Smooth muscle cell of the brain vasculature (primary cell): ENCODE results near the gene HOXC6.

ENCODE experiments used
- DNase-seq: peaks from one replicate; pipeline ENCODE4 v3.0.0-alpha.2; 2012; ENCODE audit warnings: low read depth, low spot score

Gene HOXC6

DNA sequence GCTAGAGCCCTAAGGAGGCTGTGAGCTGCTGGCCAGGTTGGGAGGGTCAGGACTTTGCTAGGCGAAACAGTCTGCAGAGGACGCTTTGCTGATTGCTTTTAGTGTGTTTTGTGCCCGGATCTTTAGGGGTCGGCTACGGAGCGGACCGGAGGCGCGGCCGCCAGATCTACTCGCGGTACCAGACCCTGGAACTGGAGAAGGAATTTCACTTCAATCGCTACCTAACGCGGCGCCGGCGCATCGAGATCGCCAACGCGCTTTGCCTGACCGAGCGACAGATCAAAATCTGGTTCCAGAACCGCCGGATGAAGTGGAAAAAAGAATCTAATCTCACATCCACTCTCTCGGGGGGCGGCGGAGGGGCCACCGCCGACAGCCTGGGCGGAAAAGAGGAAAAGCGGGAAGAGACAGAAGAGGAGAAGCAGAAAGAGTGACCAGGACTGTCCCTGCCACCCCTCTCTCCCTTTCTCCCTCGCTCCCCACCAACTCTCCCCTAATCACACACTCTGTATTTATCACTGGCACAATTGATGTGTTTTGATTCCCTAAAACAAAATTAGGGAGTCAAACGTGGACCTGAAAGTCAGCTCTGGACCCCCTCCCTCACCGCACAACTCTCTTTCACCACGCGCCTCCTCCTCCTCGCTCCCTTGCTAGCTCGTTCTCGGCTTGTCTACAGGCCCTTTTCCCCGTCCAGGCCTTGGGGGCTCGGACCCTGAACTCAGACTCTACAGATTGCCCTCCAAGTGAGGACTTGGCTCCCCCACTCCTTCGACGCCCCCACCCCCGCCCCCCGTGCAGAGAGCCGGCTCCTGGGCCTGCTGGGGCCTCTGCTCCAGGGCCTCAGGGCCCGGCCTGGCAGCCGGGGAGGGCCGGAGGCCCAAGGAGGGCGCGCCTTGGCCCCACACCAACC is 1.5 kb downstream of the HOXC6 start:
- no peak for DNase-seq

DNA sequence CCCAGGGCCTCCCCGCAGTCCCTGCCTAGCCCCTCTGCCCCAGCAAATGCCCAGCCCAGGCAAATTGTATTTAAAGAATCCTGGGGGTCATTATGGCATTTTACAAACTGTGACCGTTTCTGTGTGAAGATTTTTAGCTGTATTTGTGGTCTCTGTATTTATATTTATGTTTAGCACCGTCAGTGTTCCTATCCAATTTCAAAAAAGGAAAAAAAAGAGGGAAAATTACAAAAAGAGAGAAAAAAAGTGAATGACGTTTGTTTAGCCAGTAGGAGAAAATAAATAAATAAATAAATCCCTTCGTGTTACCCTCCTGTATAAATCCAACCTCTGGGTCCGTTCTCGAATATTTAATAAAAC is 2.2 kb downstream of the HOXC6 start:
- no peak for DNase-seq

DNA sequence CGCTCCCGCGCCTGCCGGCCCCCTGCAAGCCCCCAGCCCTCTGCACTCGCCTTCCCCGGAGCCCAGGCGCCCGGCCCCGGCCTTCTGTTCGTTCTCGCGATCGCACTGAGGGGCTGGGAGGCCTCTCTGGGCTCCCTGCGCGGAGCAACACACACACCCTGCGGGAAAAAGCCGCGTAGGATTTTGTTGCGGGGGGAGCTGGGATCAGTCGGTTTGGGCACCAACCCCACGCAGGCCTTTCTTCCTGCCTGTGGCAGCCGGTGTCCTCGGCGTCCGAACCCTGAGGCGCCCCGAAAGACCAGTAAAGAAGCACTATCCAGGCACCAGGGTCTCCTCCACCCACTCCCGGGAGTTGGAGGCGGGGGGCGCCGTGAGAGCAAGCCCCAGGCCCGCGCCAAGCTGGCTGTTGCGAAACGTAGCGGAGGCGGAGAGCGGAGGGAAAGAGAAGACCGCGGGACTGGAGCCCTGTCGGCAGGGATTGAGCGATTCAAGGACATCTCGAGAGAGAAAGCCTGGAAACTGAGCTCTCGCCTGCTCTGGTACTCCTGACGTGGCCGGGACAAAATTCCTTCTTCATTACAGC is 2.7 kb downstream of the HOXC6 start:
- DNase-seq: no peak

DNA sequence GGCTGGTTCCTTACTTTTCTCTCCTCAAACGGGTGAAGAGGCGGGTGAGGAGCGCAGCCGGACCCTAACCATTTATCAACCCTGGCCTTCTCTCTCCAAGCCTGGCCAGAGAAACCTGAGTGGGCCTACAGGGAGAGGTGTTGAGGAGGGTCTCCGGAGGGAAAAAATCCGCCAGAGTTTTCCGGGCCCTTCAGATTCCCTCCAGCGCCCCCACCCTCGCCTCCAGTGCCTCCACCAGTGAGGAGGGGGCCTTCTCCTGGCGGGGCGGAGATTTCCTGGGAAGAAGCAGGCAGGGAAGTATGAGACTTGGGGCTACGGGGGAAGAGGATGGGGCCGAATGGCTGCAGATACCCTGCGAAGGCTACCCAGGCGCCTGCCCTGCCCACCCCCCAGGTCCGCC is 3.2 kb downstream of the HOXC6 start:
- DNase-seq: no peak

DNA sequence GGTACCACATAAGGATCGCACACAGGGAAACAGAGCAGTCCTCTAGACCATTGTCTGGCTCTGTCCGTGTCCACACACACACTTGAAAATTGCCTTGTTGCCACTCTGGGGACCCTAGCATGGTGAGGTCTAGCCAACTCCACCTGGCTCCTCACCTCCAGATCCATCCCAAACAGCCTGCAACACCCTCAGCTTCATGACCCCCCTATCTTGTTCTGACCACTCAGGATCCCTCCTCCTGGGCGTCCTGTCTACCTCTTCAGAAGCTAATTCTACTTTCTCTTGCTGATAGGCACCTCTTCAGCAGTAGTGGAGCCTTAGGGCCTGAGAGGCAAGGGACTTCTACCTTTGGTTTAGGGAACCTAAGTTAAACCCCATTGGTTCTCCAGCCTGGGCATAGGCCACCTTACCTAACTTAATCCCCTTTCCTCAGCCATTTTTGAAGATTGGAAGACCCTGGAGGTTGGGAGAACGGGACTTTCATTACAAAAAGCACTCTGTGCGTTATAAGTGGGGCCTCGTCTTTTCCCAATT is 3.9 kb downstream of the HOXC6 start:
- no peak for DNase-seq

DNA sequence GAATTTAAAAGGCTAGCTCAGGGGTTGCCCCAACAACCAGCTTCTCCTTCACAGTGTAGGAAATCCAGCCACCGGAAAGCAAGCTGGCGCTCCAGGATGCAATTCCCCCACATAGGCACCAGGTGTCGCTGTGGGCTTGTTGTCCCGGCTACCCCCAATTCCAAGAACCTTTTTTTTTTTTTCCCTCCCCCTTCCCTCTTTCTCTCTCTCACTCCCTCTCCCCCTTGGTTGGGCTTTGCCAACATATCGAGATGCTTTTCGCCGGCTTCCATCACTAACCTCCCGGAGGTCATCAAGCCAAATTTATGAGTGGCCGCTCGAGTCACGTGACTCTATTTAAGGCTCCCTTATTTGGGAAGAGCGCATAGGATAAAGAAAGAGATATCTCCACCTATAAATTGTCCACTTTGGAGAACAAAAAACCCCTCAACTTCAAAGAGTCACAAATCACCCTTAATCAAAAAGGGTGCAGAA is 4.4 kb downstream of the HOXC6 start, which contains the start of gene HOXC5:
HOXC5 (plus strand) TSS at position 424 of the 474 bp plus-strand sequence. CDS start 73 bp downstream, outside the sequence.
- no peak for DNase-seq

DNA sequence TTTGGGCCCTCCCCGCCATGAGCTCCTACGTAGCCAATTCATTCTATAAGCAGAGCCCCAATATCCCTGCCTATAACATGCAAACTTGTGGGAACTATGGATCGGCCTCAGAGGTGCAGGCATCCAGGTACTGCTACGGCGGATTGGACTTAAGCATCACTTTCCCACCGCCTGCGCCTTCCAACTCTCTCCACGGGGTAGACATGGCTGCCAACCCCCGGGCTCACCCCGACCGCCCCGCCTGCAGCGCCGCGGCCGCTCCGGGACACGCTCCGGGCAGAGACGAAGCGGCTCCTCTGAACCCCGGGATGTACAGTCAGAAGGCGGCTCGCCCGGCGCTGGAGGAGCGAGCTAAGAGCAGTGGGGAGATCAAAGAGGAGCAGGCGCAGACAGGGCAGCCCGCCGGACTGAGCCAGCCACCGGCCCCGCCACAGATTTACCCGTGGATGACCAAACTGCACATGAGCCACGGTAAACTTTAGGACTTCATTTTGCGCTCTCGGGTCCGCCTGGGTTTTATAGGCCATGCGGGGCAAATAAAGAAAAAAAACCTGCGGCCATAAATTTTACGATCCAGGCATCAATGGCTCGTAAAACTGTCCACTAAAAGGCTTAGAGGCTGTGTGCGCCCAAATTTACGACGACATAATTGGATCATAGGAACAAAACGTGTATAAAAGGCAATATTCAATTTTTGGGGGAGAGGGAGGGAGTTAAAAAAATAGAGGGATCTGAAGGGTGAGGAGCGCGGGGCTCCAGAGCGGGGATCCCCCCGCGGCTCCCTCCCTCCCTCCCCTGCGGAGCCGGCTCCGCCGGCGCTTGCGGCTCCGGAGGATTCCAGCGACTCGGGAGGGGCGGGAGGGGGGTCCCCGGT is 5.1 kb downstream of the HOXC6 start:
- no peak for DNase-seq

DNA sequence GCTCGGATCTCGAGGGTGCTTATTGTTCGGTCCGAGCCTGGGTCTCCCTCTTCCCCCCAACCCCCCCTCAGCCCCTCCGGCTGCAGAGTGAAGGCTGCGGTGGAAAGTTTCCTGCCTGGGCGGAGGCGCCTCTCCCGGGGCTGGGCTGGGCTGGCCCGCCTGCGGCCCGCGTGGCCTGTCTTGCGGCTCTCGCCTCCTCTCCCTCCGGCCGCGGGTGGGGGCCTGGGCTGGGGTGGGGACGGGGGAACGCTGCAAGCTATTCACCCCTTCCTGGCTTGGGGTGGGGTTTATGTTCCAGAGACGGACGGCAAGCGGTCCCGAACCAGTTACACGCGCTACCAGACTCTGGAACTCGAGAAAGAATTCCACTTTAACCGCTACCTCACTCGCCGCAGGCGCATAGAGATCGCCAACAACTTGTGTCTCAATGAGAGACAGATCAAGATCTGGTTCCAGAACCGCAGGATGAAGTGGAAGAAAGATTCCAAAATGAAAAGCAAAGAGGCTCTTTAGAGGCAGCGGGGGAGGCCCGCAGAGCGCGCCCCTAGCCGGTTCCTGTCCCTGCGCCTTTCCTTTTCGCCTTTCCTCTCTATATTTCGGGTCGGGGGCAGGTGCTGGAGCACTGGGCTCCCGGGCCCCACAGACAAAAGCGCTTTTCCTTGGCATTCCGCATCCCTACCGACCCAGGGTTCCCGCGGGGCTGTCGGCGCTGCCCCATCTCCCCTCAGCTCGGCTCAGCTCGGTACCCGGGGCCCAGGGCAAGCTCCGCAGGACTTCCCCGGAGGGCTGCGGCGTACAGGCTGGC is 5.9 kb downstream of the HOXC6 start:
- DNase-seq: no peak

DNA sequence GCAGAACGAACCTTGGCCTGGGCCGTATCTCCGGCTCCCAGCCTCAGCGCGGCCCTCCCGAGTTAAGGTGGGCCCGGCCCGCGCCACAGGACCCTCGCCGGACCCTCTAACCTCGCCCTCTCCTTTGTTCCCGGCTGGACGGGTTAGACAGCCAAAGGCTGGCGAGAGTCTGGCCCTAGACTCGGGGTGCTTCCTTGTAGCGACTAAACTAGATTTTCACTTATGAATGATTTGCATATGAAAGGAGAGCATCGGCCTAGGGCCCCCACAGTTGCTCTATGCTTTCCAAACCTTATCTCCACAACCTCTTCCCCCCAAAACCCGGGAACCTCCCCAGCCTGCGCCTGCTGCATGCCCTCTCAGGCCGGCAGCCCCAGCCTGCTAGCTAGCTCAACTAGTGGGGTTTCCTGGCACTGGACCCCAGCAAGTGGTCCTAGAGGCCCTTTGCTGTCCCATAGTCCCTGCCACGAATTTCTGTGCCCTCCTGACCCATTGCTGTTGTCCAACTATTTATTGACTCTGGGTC is 6.6 kb downstream of the HOXC6 start:
- no peak for DNase-seq

DNA sequence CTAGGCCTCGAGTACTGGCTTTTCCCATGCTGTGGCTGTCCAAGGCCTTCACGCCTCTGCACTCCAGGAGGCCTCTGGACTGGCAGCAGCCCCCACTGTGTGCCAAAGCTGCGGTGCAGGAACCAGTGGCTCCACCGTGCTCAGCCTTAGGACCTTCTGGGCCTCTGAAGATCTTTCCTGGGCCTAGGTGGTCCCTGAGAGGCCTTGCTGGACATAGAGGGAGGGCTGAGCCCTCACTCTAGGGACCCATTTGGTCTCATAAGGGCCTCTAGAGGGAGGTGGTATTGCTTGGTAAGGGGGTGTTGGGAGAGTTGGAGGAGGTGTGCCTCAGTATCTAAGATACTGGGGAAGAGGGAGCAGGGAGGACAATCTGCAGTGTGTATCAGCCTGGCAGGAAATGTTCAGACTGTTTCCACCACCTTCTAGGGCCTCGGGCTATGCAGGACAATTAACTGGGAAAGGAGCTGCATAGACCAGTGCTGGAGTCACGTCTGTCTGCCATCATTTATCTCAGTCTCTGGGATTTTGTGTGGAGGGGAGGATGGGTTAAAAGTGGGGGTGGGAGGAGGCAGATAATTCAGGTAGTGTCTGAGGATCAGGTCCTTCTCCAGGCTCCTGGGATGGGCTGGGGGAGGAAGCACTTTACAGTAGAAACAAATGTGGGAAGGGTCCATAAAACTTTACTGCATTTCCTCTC is 7.5 kb downstream of the HOXC6 start:
- DNase-seq: no peak

DNA sequence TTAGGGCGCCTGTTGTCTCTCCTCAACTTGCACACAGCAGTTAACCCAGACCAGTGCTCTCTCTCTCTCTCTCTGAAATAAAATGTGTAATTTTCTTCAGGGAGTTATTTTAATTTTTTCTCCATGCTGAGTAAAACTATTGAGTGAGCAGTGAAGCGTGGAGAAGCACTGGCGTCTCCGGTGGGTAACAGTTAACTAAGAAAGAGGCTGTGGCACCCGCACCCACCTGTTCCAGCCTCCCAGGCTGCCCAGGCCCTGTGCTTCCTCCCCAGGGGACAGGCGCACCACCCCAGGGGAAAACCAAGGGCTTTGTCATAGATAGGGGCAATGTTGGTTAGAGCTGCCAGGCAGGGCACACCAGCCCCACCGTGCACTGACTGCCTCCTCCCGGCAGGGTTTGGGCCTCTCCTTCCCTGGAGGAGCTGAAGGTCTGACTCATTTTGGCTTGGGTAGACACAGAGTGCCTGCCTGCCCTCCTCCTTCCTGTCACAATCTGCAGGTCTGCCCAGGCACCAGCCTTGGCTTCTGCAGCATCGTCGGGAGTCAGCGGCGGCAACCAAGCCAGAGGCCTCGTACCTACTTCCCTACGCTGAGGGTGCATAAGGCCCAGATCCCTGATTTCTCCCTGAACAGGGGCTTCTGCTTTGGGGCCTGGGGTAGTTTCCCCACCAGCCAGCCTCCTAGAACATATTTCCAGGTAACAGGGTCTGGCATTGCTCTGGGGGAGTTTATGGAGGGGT is 8.6 kb downstream of the HOXC6 start:
- DNase-seq: no peak

DNA sequence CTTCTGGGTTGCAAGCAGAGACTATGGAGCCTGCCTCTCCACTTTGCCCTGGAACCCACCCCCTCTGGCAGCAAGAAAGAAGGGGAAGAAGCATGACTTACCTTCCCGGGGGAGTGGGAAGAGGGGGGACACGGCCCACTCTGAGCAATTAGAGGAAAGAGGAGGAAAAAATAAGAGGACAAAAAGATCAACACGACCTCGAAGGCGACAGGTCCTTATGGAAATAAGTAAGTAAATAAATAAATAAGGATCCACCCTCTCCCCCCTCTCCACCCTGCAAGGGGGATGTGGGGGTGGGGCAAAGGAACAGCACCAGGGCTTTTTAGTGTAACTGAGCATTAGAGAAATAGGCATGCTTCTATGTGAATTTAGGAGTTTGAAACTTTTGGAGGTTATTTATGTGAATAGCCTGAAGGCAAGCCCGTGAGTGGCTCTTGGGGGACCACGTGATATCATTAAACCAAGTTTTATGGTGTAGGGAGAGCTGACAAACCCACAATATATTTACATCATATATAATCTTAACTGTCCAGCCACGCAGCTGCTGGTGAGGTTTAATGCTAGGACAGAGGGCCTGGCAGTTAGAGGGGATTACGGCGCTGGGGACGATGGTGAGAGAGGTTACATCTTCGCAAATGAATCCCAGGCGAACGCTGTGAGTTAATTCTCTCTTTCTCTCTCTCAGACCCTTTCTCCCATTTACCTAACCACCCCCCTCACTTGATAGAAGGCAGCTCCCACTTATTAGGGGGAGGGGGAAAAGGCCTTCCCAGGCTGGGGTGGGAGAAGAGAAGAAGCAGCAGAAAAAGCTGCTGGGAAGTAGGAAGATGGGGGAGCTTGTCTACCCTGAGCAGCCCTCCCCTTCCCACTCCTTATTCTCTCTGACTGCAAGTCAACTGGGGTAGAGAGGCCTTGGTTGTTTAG is 9.4 kb downstream of the HOXC6 start:
- no peak for DNase-seq

DNA sequence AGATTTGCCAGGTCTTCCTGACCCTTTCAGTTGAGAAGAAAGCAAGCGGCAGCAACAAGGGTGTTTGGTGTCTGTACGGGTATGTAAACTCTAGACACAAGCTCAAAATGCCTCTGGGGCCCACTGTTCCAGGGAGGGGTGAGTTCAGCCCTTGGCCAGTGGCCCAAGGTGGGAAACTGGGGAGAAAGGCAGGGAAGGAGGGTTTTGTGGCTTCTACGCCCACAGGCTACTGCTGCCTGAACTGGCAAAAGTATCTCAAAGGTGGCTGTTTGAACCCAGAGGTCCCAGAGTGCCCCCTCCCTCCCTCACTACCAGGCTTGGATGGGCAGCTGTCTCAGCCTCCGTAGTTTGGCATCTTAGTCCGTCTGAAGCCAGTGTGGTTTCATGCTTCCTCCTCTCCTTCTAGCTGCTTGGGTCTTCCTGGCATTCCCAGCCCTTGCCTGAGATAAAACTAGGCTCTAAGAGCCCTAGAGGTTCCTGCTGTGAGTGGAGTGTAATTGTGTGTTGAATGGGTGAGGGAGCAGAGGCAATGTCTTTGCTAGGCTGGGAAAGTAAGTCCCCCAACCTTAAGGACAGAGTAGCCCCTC is 10.1 kb downstream of the HOXC6 start:
- no peak for DNase-seq

DNA sequence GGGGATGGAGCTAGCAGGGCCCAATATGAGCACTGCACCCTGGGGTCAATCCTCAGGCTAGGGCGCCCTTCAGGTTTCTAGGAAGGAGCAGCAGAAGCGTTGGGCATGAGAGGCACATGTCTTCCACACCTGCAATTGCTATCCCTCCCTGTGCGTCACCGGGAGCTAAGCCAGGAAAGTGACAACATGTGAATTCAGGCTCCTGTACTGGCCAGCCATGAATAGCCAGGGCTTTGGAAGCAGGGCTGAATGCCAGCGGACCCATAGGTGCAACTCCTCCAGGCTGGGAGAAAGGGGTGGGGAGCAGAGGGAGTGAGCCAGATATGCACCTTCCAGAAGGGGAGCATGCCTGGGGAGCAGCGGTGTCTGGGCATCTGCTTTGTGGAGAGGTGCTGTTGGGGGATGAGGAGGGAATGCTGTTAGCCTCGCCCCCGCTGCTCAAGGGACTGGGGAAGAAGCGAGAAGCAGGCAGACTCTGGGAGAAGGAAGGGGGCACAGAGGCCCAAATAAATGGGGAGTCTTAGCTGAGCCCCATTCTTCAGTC is 10.7 kb downstream of the HOXC6 start:
- DNase-seq: no peak

DNA sequence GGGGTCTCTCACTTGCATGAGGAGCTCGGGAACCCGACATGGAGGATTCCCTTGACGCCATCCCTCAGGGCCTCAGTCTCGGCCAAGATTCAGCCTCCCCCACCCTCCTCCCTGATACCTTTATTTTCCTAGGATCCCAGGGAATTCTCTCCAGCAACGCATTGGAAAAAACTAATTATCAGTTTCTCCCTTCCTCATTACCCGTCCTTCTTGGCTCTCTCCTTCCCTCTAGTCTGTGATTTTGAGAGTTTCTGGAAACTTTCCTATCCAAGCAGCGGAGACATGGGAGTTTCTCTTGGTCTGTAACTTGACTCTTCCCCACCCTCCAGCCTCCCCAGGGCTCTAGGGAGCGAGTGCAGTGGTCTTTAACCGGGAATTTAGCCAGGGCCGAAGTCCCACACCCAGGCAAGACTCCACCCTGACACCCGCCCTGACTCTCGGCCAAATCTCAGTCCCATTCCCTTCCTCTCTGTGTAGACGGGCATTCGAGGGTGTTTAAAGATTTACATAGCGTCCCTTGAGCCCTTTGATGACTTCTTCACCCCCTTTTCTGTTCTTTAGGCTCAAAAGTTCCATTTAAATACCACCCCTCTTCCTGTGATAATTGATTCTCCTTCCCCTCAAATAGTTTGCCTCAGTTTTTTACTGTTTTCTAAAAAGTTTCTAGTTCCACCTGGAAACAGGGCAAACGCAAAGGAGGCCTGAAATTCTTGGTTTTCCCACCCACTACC is 11.3 kb downstream of the HOXC6 start:
- DNase-seq: no peak

DNA sequence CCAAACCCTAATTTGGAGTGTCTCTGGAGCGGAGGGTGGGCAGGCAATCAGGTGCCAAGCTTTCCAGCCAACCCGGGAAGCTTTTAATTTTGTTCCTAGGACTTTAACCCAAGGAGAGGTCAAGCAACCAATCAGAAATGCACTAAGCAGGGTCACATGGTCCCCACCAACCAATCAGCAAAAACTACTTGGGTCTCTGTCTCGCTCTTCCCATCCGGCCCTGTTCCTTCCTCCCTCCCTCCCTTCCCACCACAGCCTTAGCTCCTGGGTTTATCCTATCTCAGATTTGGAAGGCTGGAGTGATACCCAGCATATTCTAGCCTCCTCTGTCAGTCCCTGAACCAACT is 11.9 kb downstream of the HOXC6 start:
- DNase-seq: no peak

DNA sequence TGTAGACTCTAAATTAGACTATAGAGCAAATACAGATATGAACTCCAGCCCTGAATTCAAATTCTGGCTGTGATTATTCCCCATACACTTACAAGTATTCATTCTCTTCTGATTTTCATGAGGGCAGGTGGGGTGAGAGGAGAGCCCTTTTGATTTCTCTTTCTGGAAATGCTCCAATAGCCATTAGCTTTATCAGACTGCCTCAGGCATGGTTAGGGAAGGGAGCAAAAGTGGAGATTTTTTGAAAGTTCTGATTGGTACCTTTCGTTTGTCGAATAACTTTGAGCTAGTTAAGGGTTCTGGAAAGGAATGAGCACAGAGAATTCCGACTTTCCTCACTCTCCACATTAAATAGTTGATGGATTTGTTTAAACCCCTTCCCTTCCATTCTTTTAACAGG is 12.4 kb downstream of the HOXC6 start:
- DNase-seq: no peak
